Cardiac septum (tissue), 1 donor: Measurements from ENCODE around the gene PBRM1. TPM values are rescaled to one million over a fixed set of nuclear protein-coding genes. Genes with fewer than 3 reads are reported as not detected.
"Not testable (repeated sequence)": the region's sequence is repeated elsewhere in the genome, so short reads cannot be mapped to it uniquely, and the experiment has no call there.

ENCODE experiments used
- DNase-seq: peaks from one replicate; pipeline ENCODE4 v3.0.0-alpha.2; 2020; ENCODE audit warnings: low spot score
- intact Hi-C: fragments of 100-400 bp; cut with DNase I; formaldehyde crosslinking; loops from one replicate; pipeline ENCODE4 v1.14.0; 2022
- long read RNA-seq: library from polyadenylated mRNA; unstranded; transcript quantifications from one replicate; pipeline ENCODE4 v2.0.0, GENCODE V29; 2021
- total RNA-seq: library from RNA; stranded (reverse); fragmentation: NEBNext Ultra II Directional; extraction: Animal tissue kit (Norgen Biotek cat#: 25700); gene quantifications from one replicate; pipeline ENCODE4 v1.2.1, GENCODE V29; 2021
- donor health status: DM: no; HTN: no; CAD: no.

PBRM1 gene
- 50.2 TPM for total RNA-seq
- long read RNA-seq, partial matches to known transcripts, result 22 of 56 reads
- long read RNA-seq, other reads (novel, unspliced or antisense), result 34 of 56 reads

DNA sequence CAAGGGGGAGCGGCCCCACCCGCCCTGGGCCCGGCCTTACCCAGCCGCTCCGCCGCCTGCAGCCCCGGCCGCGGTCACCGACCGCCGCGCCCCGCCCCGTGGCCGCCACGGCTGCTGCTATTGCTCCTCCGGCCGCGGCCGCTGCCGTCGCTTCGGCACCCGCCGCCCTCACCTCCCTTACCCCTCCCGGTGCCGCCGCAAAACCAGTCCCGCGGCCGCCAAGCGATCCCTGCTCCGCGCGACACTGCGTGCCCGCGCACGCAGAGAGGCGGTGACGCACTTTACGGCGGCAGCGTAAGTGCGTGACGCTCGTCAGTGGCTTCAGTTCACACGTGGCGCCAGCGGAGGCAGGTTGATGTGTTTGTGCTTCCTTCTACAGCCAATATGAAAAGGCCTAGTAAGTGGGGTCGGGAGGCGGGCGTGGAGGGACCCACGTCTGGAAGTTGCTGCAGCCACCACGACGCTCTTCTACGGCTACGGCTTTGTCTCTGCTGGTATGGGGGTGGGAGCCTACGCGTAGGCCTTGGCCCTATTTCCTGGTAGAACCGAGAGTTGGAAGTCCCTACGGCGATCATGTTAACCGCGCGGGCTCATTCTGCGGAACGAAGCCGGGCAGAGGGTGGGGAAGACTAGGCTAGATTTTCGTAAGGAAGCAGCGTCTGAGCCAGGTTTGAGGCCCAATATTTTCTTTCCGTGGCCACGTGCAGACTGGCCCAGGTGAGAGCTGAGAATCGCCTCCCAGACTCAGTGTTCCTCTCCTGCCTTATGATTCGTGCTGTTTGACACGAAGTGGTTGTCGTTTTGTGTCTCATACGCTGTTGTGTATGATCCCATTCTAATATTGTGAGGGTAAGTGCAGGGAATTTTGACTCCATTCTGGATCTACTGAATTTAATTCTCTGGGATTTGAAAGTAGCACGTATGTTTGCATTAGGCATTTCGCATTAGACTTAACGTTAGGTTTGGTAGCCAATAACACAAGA is at the start of gene PBRM1, which contains the start of gene GNL3:
TSS of gene PBRM1 (minus strand) at position 205 of the 983 bp plus-strand sequence.
TSS of gene GNL3 (plus strand) at position 324 of the 983 bp plus-strand sequence. CDS start at position 385, 61 bp downstream.
- intact Hi-C loops, result loop anchor here (2.0 kb wide), 1 partner anchor 19 kb away; the partner anchor contains the start of gene GLT8D1

DNA sequence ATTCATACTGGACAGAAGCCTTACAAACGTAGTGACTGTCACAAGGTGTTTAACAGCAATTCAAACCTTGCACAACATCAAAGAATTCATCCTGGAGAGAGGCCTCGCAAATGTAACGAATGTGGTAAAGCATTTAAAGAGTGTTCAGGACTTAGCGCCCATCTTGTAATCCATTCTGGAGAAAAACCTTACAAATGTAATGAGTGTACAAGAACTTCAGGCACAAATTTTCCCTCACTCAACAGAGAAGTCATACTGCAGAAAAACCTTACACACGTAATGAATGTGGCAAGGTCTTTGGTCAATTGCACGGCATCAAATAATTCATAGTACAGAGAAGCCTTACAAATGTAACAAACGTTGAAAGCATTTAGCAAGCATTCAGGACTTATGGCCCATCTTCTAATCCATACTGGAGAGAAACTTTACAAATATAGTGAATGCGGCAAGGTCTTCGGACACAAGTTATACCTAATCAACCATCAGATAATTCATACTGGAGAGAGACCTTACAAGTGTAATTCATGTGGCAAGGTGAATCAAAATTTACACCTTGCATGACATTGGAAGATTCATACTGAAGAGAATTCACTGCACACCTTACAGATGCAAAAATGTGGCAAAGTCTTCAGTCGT is 47.7 kb upstream of the PBRM1 start:
- DNase-seq, result no peak

More for the DNA sequence above, at the start of gene PBRM1, which contains the start of gene GNL3:
- DNase-seq, result peak; percentile 96

DNA sequence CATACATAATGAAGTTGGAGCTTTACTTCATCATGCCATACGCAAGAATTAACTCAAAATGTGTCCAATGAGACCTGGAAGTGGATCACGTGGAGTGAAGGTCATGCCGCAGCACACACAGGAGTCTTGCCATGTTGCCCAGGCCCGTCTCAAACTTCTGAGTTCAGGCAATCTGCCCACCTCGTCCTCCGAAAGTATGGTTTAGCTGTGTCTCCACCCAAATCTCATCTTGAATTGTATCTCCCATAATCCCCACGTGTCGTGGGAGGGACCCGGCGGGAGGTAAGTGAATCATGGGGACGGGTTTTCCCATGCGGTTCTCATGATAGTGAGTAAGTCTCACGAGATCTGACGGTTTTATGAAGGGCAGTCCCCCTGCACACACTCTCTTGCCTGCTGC is 45.9 kb upstream of the PBRM1 start:
- no peak for DNase-seq
- intact Hi-C loops, result no loop called here

More for the DNA sequence above, 47.7 kb upstream of the PBRM1 start:
- intact Hi-C loops, result no loop called here

DNA sequence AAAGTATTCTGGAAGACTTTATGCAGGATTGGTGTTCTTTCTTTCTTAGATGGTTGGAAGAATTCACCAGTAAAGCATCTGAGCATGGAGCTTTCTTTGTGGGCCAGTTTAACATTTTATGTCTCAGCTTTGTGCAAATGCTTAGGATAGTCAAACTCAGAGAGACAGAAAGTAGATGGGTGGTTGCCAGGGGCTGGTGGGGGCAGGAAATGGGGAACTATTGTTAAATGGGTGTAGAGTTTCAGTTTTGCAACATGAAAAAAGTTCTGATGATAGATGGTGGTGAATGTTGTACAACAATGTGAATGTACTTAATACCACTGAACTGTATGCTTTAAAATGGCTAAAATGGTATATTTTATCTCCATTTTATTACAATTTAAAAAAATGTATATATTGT is 45.0 kb upstream of the PBRM1 start:
- DNase-seq, result no peak
- intact Hi-C loops, result no loop called here

DNA sequence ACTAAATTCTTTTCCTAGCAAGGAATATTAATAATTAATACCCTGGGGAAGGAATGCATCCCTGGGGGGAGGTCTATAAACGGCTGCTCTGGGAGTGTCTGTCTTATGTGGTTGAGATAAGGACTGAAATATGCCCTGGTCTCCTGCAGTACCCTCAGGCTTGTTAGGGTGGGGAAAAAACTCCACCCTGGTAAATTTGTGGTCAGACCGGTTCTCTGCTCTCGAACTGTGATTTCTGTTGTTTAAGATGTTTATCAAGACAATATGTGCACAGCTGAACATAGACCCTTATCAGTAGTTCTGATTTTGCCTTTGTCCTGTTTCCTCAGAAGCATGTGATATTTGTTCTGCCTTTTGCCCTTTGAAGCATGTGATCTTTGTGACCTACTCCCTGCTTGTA is 43.0 kb upstream of the PBRM1 start:
- intact Hi-C loops, DNase-seq: not testable (repeated sequence)

DNA sequence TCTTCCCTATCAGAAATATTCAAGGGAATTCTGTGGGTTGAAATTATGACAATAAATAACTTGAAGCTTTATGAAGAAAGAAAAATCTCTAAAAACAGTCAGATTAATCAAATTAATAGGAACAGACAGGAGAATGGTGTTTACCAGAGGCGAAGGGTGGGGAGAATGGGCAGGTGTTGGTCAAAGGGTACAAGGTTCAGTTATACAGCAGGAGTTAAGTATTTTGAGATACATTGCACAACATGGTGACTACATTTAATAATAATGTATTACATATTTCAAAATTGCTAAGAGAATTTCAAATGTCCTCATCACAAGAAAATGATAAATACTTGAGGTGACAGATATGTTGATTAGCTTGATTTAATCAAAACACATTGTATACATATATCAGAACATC is 38.8 kb upstream of the PBRM1 start:
- intact Hi-C loops, result no loop called here
- no peak for DNase-seq

DNA sequence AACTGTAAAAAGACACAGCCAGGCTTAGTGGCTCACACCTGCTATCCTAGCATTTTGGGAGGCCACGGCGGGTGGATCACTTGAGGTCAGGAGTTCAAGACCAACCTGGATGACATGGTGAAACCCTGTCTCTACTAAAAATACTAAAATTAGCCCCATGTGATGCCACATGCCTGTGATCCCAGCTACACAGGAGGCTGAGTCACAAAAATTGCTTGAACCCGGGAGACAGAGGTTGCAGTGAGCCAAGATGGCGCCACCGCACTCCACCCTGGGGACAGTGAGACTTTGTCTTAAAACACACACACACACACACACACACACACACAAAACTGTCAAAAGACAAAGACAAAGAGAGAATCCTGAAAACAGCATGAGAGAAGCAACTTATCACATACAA is 38.2 kb upstream of the PBRM1 start:
- DNase-seq, result no peak
- intact Hi-C loops, result no loop called here

DNA sequence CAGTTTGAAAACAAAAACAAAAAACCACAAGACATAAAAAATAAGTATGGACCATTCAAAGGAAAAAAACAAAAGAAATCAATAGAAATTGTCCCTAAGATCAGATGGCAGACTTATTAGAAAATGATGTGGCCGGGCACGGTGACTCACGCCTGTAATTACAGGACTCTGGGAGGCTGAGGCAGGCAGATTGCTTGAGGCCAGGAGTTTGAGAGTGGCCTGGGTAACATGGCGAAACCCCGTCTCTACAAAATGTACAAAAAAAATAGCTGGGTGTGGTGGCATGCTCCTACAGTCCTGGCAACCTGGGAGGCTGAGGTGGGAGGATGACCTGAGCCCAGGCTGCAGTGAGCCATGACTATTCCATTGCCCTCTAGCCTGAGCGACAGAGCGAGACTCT is 36.8 kb upstream of the PBRM1 start:
- intact Hi-C loops, result no loop called here
- DNase-seq, result no peak

DNA sequence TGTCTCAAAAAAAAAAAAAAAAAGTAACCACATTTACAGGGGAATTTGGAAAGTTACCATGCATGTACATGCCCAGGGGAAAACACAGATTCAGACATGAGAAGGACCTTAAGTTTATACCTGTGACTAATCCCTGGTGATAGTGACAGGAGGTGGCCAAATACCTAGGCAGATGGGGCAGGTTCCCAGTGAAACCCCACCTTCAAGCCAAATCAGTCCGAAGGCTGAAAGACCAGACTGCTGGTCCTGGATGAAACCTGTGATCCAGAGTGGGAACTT is 36.0 kb upstream of the PBRM1 start:
- no peak for DNase-seq
- intact Hi-C loops, result no loop called here

DNA sequence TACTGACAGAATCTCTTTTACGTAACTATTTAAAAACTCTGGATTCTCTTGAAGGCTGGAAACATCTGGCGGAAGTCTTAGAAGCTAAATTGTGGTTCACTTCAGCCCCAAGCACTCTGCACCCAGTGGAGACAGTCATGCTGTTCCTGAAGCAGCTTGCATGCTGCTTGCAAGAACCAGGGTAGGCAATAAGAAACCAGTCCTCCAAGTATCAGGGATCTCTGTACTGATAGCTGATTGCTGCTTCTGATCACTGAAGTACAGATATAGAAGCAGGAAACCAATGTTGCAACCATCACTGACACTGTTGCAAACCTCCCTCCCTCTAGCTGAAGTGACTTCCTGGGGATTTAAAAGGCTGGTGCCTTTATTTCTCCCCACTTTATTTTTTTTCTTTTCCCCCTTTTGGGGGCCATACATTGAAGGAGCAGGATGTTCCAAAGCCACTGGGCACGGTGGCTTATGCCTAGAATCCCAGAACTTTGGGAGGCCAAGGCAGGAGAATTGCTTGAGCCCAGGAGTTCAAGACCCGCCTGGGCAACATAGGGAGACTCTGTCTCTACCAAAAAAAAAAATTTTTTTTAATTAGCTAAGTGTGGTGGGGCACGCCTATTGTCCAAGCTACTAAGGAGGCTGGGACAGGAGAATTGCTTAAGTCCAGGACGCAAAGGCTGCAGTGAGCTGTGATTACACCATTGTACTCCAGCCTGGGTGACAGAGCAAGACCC is 35.5 kb upstream of the PBRM1 start:
- no peak for DNase-seq
- intact Hi-C loops, result no loop called here

DNA sequence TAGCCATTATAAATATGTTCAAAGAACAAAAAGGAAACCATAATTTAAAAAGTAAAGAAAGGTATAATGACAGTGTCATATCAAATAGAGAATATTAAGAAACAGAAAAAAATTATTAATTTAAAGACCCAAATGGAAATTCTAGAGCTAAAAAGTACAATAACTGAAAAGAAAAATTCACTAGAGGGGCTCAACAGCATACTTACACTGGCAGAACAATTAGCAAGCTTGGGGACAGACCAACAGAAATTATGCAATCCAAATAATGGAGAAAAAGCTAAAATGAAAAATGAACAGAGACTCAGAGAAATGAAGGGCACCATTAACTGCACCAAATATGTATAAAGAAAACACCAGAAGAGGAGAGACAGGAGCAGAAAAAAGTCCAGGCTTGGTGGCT is 33.9 kb upstream of the PBRM1 start:
- intact Hi-C loops, result no loop called here

DNA sequence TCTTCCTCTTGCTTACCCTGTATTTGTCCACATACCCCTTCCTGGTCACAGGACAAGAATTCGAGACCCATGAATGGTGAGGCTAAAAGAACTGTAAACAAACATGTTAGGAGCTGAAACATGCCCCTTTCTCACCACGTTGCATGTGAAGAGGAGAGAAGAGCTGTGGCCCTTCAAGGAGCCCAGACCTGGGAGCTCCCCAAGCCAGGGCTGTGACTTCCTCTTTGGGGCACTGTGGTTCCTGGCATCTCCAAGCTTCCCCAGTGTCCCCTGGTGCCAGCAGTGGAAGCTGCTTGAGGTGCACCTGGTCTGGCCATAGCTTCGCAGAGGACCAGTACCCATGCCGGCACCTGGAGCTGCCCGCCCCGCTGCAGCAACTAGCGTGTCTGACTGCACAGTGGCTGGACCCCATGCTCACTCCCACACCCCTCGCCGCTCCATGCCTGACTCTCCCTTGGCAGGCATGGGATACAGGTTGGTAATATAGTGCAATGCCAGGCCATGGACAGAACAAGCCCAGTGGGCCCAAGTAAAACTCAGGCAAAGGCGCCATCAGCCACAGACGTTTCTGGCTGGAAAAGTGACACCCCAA is 30.1 kb upstream of the PBRM1 start:
- DNase-seq, result no peak
- intact Hi-C loops, result no loop called here

More for the DNA sequence above, 33.9 kb upstream of the PBRM1 start:
- DNase-seq, result no peak

DNA sequence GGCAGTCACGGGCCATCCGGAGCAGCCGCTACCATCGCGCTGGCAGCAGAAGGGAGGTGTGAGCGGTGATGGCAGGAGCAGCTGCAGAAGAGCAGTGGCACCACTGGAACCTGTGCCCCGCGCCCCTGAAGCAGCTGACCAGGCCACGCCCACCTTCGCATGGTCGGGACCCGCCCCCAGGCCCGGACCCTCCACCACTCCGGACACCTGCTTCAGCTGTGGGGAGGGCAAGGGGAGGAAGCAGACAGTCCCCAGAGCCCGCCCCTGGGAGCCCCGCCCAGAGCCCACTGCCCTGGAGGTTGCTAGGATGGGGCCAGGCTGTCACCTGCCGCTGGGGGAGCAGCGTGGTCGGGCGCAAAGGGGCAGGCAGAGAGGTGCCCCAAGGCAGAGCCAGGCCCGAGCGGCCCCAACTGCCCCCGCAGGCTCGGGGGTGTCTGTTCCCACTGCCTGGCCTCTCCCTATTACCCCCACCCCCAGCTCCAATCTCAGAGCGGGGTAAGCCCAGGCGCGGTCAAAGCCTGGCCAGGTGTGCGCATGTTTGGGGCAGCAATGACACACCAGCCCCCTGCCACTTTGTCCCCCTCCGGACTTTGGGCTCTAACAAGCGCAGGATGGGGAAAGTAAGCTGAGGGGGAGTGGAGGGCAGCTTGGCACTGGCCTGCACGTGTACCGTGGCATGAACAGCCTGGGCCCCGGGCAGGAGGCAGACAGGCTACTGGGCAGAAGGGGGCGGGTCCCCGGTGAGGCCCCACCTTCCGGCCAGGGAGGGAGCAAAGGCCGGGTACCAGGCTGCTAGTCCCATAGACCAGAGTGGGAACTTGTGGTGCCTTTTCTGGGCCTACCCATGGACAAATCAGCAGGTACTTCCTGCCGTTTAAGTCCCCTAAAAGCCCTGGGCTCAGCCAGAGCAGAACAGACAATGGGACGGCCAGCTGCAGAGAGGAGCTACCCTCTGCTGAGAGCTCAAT is 28.9 kb upstream of the PBRM1 start:
- intact Hi-C loops, result no loop called here
- DNase-seq, result no peak

DNA sequence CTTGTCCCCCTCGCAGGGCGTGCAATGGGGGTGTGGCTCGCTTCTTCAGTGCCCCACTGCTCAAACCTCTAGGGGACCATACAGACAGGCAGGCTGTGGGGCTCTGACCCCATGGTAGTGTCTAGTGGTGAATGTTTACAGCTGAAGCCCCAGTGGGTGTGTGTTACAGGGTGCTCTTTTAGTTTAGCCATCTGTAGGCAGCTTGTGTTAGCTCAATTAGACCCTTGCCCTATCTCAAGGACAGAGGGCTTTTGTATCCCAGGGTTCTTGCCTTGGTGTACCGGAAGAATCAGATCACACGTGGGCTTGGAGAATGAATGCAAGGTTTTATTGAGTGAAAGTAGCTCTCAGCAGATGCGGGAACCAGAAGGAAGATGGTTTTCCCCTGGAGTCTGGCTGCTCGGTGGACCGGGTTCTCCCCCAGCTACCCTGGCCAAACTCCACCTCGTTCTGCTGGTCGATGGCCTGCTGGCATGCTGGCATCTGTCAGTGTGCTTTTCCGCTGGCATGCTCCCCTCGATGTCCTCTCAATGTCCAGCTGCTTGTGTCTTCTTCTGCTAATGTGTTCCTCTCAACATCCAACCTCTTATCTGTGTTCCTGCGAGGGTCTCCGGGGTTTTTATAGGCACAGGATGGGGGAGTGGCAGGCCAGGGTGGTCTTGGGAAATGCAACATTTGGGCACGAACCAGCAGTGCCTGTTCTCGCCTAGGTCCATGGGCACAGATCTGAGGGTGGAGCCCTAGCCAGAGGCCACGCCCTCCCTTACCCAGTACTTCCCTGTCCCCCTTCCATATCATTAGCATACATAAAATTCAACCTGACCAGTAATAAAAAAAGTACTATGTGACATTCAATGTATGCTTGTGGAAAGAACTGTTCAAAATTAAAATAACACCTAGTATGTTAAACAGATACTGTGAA is 26.8 kb upstream of the PBRM1 start:
- DNase-seq, result no peak
- intact Hi-C loops, result no loop called here

DNA sequence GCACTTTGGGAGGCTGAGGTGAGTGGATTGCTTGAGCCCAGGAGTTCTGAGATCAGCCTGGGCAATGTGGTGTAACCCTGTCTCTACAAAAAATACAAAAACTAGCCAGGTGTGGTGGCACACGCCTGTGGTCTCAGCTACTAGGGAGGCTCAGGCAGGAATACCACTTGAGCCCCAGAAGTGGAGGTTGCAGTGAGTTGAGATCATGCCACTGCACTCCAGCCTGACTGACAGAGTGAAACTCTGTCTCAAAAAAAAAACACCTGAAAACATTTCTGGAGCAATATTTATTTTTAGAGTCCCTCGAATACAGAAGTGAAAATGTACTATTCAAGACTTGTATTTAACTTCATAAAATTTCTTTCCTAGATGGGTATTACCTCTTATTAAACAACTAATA is 24.8 kb upstream of the PBRM1 start:
- intact Hi-C loops, result no loop called here
- no peak for DNase-seq

DNA sequence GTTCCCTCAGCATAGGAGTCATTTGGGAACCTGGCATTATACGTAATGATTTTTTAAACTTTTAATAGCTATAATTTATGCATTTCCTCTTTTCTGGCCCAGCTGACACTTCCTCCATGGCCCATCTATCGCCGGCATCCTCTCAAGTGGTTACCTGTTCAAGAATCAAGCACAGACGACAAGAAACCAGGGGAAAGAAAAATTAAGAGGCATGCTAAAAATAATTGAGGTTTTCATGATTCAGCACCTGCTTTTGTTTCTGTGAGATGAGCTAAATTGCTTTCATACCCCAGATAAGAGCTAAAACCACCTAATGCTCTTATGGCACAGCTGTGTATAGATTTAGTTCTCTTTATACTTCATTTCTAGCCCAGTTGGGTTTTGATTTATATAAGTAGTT is 21.9 kb upstream of the PBRM1 start:
- intact Hi-C loops, result no loop called here
- DNase-seq, result no peak
